ENCODE measurements around the gene DLL4.
"Not testable (repeated sequence)": the region's sequence is repeated elsewhere in the genome, so short reads cannot be mapped to it uniquely, and the experiment has no call there.

The DLL4 gene

DNA sequence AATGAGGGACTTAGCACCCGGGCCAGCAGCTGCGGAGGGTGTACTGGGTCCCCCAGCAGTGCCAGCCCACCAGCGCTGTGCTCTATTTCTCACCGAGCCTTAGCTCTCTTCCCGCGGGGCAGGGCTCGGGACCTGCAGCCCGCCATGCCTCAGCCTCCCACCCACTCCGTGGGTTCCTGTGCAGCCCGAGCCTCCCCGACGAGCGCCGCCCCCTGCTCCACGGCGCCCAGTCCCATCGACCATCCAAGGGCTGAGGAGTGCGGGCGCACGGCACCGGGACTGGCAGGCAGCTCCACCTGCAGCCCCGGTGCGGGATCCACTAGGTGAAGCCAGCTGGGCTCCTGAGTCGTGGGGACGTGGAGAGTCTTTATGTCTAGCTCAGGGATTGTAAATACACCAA, 32.6 kb downstream of the DLL4 start:
- not testable (repeated sequence) for DNase-seq

DNA sequence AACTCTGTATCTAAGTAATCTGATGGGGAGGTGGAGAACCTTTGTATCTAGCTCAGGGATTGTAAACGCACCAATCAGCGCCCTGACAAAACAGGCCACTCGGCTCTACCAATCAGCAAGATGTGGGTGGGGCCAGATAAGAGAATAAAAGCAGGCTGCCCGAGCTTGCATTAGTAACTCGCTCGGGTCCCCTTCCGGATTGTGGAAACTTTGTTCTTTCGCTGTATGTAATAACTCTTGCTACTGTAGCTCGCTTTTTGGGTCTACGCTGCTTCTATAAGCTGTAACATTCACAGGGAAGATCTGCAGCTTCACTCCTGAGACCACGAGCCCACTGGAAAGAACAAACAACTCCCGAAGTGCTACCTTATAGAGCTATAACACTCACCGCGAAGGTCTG, 33.2 kb downstream of the DLL4 start:
- DNase-seq: not testable (repeated sequence)

DNA sequence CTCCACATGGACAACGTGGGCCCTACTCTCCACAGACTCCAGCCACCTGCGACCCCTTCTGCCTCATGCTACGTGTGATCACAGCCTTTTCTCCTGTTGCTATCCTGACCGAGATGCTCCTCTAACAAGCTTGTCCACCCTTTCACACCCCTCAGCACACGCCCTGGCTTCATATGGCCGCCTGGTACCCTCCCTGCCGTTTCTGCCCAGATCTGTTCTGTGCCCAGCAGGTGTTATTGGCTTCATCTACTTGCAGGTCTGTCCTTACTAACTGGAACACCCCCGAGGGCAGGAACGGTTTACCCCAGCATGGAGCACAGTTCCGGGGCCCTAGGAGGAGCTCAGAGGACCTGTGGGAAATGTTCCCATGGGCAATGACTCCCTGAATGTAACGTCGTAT, 34.1 kb downstream of the DLL4 start:
- DNase-seq: no peak

DNA sequence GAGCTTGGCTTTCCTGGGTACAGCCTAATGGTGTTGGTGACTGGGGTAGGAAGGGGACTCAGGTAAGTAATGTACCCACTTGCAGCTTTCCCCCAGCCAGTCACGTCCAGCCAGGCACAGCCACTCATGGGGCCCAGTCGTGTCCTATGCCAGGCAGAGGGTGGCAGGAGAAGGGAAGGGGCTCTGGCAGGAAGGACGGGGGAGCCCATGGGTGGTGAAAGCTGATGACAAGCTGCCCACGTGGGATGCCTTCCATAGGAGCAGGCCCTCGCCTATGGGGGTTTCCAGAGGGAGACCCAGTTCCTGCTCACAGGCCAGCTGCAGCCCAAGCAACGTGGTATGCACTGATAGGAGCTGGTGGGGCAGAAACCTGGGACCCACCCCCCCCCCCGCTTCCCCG, 34.9 kb downstream of the DLL4 start:
- DNase-seq: no peak

DNA sequence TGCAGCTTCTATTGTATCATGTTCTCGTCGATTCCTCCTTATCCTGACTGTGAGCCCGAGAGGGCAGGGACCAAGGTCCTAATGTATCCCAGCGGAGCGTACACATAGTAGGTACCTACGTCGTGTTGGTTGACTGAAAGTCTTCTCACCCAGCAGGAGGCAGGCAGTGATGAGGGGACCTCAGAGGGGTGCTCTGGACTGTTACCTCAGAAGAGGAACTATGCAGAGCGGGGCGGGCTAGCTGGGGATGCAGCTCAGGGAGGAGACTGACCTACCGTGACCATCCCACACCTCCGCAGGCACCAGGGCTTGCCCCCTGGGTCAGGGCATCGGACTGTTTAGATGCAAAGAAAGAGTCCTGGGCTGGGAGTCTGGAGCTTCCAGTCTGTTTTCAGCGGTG, 35.5 kb downstream of the DLL4 start:
- DNase-seq: no peak

DNA sequence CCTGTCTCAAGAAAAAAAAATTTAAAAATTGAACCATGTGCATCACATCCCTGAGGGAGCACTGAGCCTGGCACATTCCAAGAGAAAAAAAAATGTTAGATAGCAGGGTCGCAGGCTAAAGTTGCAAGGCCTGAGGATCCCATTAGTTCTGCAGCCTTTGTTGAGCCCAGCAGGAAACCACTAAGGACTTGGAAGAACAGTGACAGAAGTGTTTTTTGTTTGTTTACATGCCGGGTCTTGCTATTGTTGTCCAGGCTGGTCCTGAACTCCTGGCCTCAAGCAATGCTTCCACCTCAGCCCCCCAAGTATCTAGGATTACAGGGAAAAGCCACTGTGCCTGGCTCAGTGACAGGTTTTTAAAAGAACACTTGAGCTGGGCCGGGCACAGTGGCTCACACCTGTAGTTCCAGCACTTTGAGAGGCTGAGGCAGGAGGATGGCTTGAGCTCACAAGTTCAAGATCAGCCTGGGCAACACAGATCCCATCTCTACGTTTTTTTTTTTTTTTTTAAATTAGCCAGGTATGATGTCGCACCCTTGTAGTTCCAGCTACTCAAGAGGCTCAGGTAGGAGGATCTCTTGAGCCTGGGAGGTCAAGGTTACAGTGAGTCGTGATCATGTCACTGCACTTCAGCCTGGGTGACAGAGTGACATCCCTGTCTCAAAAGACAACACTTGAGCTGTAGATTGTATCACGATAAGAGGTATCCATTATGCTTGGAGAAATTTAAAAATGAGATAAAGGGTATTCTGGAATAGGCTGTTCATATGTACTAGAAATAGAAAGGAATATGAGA, 39.3 kb downstream of the DLL4 start:
- no peak for DNase-seq

DNA sequence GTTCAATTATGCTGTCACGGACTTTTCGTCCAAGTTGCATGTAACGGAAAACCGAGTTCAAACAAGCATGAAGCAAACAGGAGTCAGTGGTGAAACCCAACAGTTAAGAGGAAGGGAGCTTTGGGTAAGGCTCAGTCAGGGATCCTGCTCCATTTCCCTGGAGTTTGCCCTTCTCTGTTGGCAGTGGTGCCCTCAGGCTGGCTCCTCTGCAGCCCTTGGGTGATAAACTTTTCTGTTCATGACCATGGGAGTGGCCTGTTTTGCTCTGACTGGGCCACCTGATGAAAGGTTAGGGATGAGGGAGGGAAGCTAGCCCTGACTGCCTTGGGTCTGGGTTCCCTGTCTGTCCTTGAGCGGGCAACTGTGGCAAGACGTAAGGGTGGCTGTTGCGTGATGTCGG, 40.2 kb downstream of the DLL4 start:
- no peak for DNase-seq

DNA sequence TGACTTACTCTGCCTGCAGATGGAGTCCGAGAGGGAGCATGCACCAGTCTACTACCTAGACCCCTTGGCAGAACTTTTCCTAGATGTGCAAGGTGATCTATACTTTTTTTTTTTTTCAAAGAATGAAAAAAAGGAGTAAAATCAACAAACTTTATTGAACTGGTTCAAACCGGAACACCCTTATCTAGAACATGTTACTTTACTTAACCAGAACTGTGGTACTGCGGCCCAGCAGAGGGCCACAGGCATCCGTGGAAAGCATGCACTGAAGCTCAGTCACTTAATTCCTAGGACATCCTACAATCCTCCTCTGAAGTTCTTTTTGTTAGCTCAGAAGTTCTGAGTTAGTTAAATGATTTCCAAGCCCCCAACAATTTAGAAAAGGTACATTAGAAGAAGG, 45.7 kb downstream of the DLL4 start:
- DNase-seq: no peak

DNA sequence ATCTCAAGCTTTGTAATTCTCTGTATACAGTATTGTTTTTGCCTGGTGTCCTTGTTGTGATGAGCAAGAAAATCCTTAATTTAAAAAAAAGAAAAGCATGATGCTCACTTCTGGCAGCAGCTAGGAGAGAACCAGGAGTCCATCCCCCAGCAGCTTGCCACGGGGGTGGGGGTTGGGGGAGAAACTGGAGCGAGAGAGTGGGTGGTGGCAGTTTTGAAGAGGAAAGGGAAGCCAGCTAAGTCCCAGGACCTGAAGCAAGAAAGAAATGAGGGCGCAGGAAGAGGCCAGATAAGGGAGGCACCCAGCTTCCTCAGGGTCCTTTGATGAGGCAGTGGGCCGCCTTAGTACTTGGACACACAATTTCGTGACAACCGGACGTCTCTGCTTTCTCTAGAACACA, 47.7 kb downstream of the DLL4 start:
- DNase-seq: no peak

DNA sequence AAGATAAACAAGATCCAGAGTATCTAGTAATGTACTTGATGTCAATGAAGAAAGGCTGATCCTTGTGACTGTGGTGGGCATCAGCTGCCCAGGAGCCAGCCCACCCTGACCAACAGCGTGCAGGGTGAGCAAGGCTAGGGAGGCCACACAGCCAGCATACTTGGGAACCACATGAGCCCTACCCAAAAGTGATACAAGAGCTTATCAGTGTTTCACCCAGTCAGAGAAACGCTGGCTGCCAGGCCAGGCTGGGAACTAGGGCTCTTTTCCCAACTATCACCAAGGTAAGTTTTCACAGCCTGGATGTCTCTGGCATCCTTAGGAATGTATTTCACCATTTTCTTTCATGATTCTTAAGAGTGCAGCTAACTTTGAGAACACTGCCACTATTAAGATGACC, 49.0 kb downstream of the DLL4 start:
- no peak for DNase-seq

DNA sequence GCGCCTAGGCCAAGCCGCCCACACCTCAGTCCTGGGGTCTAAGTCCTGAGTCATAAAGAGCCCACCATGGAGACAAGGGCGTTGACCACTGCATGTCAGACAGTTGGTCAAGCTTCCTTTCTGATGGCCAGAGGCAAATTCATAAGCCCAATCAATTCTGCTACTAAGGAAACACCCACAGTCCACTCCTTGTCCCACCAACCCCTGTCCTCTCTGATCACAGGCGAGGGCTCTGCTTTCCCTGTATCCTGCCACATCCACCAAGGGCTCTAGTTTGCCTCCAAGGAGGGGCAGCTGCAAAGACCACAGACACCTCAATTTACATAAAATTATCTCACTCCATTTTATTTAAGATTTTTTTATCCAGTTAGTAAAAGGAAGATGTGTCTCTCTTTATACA, 49.4 kb downstream of the DLL4 start:
- DNase-seq: no peak

DNA sequence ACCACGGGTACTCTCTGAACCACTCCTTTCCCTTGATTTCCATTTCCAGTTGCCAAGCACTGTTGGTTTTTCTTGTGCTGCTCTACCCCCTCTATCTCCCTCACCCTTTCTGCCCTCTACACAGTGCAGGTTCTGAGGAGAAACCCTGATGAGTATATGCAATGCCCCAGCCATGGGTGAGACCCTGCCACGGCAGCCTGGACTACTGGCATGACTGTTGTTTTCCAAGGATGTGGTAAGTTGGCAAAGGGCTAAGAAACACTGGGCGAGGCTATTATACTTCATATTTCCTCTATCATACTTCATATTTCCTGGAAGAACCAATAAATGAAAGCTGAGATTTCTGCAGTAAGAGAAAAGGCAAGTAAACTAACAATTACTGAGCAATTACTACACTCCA, 52.0 kb downstream of the DLL4 start:
- DNase-seq: no peak

DNA sequence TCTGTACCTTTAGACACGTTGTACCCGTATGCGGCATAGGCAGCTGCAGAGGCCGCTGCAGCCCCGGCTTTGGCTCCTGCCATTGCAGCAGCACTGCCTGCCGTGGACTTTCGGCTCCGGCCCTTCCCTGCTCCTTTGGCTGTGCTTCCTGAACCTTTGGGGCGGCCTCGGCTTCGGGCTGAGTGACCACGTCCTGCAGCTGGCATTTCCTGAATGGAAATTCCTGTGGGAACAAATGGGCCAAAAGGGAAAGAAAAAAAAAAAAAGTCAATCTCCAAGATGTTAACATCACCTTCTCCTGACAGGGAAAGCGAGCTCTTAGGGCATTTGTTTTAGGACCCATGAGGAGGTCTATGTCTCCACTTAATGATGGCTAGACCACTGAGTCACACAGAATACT, 53.7 kb downstream of the DLL4 start:
- no peak for DNase-seq

DNA sequence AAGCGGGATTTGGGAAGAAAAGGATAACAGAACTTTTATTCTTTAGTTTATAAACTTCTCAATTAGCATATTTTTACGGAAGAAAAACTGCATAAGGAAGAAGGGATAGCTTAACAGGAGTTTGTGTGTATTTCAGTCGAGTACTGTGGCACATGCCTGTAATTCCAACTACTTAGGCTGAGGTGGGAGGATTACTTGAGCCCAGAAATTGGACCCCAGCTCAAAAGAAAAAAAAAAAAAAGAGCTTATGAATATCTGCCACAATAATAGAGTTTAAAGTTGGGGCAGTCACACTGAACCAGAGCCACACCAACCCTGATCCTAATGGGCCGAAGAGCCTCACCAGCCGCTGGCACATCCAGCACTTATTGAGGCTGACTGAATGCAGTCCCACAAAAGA, 55.3 kb downstream of the DLL4 start:
- DNase-seq: no peak

DNA sequence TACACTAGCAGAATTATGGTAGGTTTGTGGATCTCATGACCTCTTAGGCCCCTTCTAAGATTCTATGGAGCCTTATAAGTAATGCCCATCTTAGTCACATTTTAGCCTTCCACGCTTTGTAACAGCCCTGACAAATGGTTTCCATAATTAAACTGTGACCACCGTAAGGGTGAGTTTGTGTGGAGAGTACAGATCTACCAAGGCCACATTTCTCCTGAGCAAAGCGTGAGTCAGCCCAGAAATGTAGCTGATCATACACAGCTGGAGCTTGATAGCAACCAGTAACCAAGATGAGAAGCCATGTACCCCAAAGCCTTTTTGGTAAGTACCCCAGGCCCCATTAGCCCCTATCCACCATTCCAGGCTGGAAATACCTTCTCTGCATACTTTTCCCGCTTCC, 55.8 kb downstream of the DLL4 start:
- DNase-seq: no peak

DNA sequence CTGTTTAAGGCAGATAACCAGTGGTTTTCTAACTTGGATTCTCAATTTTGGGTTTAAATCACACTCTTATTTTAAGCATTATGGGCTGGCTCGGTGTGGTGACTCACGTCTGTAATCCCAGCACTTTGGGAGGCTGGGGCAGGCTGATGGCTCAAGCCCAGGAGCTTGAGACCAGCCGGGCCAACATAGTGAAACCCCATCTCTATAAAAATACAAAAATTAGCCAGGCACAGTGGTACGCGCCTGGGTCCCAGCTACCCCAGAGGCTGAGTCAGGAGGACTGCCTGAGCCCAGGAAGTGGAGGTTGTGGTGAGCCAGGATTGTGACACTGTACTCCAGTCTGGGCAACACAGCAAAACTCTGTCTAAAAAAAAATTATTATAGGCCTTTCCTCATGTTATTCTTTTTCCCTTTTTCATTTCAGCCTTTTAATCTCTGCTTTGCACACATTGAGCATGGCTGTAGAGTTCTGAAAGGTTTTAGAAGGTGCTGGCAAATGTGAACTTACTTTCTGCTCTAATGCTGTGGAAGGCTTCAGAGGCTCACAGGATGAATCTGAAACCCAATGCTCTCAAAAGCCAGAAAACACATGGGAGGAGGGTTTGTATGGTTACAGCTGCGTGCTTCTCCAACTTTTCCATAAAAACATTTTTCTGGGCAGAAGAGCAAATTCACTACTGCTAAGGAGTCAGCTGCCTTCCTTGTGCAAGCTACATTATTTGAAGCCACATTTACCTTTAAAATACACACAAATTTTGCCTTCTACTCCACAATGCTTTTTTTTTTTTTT, 56.6 kb downstream of the DLL4 start:
- no peak for DNase-seq

DNA sequence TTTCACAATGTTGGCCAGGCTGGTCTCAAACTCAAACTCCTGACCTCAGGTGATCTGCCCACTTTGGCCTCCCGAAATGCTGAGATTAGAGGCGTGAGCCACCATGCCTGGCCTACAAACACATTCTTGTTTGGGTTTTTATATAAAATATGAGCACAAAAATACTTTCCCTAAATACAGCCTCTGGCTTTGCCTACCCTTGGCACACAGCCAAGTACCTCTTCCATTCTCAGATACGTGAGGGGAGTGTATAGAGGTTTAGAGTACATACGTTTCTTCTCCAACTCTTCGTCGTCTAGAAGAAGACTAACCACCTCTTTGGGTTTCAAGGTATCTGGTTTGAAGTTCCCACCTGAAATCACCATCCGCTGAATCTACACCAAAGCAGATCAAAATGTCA, 57.7 kb downstream of the DLL4 start:
- no peak for DNase-seq

DNA sequence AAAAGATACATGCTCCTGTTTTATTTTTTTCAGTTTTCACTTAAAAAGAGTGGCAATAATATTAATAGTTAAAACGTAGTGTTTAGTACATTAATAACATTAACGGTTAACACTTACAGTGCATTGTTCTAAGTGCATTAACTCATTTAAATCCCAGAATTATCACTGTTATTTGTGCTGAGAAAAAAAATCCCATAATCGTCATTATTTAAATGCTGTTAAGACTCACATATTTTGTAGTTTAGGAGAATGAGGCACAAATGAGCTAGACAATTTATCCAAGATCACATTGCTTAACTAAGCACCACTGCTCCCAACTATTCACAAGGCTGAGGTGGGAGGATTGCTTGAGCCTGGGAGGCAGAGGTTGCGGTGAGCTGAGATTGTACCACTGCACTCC, 59.0 kb downstream of the DLL4 start:
- no peak for DNase-seq
